Tibial nerve (tissue), 4 donors: ENCODE measurements around the gene SENP1. TPM values are rescaled to one million over a fixed set of nuclear protein-coding genes. Genes with fewer than 3 reads are reported as not detected.

ENCODE experiments used
- DNase-seq, 2 donors: peaks; one replicate each; pipeline ENCODE4 v3.0.0-alpha.2; 2019; ENCODE audit warnings: low spot score in 2 of 2
- H3K27ac ChIP-seq, 4 donors: fragments of 200-600 bp; sonication (generic) in 3 of 4; one replicate each; pipeline ENCODE4 v1.5.1; 2017 to 2019; ENCODE audit warnings: mild to moderate bottlenecking in 1 of 4
- H3K27me3 ChIP-seq, 2 donors: fragments of 200-600 bp; sonication (generic) in 1 of 2; one replicate each; pipeline versions ENCODE4 v1.5.1 to v1.6.0; 2017 to 2019
- H3K36me3 ChIP-seq, 3 donors: fragments of 200-600 bp; sonication (generic); one replicate each; pipeline ENCODE4 v1.5.1; 2018 to 2019
- H3K4me1 ChIP-seq, 4 donors: fragments of 200-600 bp; sonication (generic) in 3 of 4; one replicate each; pipeline ENCODE4 v1.5.1; 2017 to 2019
- H3K4me3 ChIP-seq, 4 donors: fragments of 200-600 bp; sonication (generic) in 3 of 4; one replicate each; pipeline ENCODE4 v1.5.1; 2017 to 2019; ENCODE audit warnings: mild to moderate bottlenecking in 1 of 4, moderate library complexity in 1 of 4
- H3K9me3 ChIP-seq, 4 donors: fragments of 200-600 bp; sonication (generic) in 3 of 4; one replicate each; pipeline ENCODE4 v1.5.1; 2017 to 2019
- EP300 ChIP-seq, 2 donors: sonication (generic); formaldehyde crosslinking; IDR thresholded peaks; one replicate each; pipeline ENCODE4 v1.6.1; 2017; ENCODE audit warnings: antibody characterized with exemption in 2 of 2, mild to moderate bottlenecking in 1 of 2
- POLR2A ChIP-seq, 2 donors: fragments of 450-650 bp; IDR thresholded peaks; one replicate each; pipeline ENCODE4 v1.6.1; 2017; ENCODE audit warnings: antibody characterized with exemption in 2 of 2, mild to moderate bottlenecking in 2 of 2, moderate library complexity in 2 of 2
- WGBS, 2 donors: methylation state at CpG; one replicate each; pipeline ENCODE4 v1.1.5; 2018; 5-methylcytosine and 5-hydroxymethylcytosine counted together
- total RNA-seq, 4 donors: library from RNA; depleted of rRNA; stranded (reverse); fragments of >200 nt; gene quantifications; one replicate each; pipeline ENCODE4 v1.1.0, GENCODE V29; 2016
- TF ChIP-seq, protein P1 (sequence below), 5 experiments: fragments of 200-600 bp in 3 of 5; fragments of 450-650 bp in 2 of 5; sonication (generic) in 3 of 5; IDR thresholded peaks; one replicate each; pipeline ENCODE4 v1.5.1; 2016 to 2019; ENCODE audit warnings: antibody characterized with exemption in 5 of 5, mild to moderate bottlenecking in 3 of 5, moderate library complexity in 2 of 5

The SENP1 gene
- total RNA-seq, 4 donors from 2014 or later = 14.7 to 40.0 (median 21.1) TPM

DNA sequence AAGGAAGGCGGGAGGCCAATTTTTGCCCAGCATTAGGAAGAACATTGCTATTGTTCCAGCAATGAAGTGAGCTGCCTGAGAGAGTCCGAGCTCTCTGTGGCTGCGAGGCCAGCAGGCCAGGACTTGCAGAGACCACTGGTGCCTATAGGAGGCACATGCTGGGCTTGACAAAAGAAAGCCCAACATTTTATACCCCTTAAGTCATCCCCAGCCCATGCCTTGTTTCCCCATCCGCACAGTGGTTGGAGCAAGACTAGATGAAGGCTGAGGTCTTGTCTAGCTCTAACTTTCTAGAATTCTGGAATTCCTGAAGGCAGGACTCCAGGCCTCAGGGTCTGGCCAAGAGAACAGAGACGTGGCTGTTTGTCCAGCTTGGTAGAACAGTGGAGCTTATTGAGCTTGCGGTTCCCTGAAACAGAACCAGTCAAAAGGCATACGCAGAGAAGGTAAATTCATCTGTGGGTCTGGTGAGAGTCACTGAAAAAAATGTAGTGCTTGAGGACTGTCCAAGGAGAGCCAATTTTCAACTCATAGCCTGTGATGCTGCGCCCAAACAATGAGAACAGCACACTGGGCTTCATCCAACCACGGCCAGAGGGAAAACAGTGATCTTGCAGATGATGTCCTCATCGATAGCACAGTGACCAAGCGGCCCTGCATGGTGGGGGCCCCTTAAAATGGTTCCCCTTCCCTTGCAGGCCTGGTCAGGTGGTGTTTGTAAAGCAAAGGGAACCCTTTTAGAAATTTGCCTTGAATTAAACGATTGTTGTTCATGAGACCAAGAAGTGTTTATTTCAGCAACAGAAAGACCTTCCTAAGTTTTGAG is 74.5 kb downstream of the SENP1 start:
- DNase-seq = no peak
- TF ChIP-seq EP300 (IDR thresholded peaks at IDR 0.05) (no peak), POLR2A (IDR thresholded peaks at IDR 0.05) (no peak)
- TF ChIP-seq, protein P1, sequence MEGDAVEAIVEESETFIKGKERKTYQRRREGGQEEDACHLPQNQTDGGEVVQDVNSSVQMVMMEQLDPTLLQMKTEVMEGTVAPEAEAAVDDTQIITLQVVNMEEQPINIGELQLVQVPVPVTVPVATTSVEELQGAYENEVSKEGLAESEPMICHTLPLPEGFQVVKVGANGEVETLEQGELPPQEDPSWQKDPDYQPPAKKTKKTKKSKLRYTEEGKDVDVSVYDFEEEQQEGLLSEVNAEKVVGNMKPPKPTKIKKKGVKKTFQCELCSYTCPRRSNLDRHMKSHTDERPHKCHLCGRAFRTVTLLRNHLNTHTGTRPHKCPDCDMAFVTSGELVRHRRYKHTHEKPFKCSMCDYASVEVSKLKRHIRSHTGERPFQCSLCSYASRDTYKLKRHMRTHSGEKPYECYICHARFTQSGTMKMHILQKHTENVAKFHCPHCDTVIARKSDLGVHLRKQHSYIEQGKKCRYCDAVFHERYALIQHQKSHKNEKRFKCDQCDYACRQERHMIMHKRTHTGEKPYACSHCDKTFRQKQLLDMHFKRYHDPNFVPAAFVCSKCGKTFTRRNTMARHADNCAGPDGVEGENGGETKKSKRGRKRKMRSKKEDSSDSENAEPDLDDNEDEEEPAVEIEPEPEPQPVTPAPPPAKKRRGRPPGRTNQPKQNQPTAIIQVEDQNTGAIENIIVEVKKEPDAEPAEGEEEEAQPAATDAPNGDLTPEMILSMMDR (IDR thresholded peaks at IDR 0.05) = no peak
- H3K36me3 ChIP-seq = no peaks in the 10 kb centered on the region
- no peaks in the 10 kb centered on the region for H3K4me1 ChIP-seq
- H3K27me3 ChIP-seq = no peaks in the 10 kb centered on the region
- H3K4me3 ChIP-seq = no peak overlapping the region
- 60 to 68% methylated on average over 12 of the region's 12 CpGs for WGBS, 2 donors
- H3K27ac ChIP-seq = no peak overlapping the region
- no peaks in the 10 kb centered on the region for H3K9me3 ChIP-seq

DNA sequence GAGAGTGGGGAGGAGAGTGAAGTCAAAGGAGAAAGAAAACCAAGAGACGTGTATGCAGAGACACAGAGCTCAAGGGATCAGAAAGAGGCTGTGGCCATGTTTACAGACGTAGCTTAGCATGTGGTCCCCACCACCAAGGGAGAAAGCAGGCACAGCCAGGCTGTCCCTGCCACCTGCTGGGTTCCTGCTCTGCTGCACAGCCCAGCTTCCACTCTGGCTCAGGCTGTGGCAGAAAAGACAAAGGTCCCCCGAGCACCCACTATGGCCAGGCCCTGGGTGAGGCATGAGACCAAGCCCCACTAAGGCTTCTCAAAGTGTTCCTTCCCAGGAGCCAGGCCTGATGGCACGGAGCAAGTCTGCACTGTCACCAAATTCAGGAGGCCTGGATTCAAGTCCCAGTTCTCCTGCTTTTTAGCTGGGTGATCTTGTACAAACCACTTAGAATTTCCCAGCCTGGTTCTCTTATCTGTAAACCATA is 75.7 kb downstream of the SENP1 start:
- no peaks in the 10 kb centered on the region for H3K4me1 ChIP-seq
- no peaks in the 10 kb centered on the region for H3K9me3 ChIP-seq
- 74 to 81% methylated on average over 4 of the region's 4 CpGs for WGBS, 2 donors
- no peaks in the 10 kb centered on the region for H3K36me3 ChIP-seq
- TF ChIP-seq EP300 (IDR thresholded peaks at IDR 0.05) (no peak), POLR2A (IDR thresholded peaks at IDR 0.05) (no peak)
- TF ChIP-seq, protein P1 (IDR thresholded peaks at IDR 0.05) = no peak
- no peak for DNase-seq
- no peaks in the 10 kb centered on the region for H3K27me3 ChIP-seq
- H3K27ac ChIP-seq = no peak overlapping the region
- H3K4me3 ChIP-seq = no peak overlapping the region

DNA sequence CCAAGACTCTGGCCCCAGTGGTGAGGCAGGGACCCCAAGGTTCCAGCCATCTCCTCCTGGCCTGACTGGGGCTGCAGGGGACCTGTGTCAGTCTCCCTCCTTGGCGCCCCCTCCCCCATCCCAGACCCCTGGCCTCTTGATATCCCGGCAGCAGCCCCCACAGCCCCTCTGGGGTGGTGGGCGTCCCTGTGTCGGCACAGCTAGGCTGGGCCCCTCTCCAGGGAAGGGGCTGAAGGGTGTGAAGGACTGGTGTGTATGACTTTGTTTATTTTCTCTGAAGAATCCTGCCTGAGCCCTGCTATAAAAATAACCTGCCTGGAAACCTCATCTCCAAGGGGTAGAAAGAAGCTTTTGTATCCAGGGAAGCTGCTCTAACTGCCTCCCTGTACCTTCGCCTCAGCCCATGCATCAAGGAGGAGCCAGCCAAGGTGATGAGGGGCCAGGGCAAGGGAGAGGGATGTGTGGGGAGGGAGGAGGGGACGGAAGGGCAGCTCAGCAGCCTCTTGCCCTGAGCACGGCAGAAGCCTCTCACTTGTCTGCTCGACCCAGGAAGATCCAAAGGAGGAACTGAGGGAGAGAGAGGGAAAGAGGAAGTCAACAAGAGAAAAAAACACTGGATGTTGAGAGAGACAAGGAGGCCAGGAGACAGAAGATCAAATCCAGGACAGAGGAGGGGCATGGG is 76.2 kb downstream of the SENP1 start:
- H3K36me3 ChIP-seq = no peaks in the 10 kb centered on the region
- H3K9me3 ChIP-seq = no peaks in the 10 kb centered on the region
- TF ChIP-seq POLR2A (IDR thresholded peaks at IDR 0.05) (no peak), EP300 (IDR thresholded peaks at IDR 0.05) (no peak)
- TF ChIP-seq, protein P1 (IDR thresholded peaks at IDR 0.05) = no peak
- no peak overlapping the region for H3K4me3 ChIP-seq
- WGBS, 2 donors = 52 to 63% methylated on average over 4 to 8 of the region's 8 CpGs
- H3K27me3 ChIP-seq = no peaks in the 10 kb centered on the region
- no peaks in the 10 kb centered on the region for H3K4me1 ChIP-seq
- no peak for DNase-seq
- H3K27ac ChIP-seq = no peak overlapping the region

DNA sequence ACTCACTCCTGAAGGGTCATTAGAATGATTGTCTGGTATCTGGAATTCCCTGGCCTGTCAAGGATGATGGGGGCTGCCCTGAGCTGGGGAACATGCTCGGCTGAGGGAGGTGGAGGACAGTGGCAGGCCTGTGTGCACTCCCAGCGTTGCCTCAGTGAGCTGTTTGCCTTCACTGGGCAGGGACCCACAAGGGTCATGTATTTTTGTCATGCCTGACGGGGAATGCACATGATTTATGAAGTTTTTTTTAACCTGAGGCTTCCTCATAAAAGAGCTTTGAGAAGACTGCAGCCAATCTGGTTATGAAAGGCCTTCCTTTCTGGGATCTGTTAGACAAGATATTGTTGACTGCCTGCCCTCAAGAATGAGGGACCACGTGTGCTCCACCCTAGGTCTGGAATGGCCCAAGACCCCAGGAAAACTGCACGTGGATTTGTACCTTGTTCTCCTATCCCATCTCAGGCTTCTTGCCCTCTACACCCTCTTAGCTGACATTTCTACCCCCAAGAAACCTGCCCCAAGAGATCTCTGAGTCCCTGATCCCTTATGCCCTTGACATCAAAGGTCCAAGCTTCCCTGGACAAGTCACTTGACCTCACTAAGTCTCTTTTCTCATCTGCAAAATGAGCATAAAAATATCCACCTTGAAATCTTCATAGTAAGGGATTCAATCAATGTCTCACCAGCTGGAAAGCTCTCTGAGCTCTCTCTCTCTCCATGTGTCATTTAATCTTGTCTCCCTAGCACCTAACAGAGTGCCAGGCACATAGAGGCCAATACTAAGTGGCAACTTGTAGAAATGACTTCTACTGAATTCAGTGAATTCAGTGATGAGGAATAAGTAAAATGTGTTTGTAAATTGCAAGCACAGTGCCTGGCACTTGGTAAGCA is 77.1 kb downstream of the SENP1 start:
- H3K27me3 ChIP-seq = no peaks in the 10 kb centered on the region
- H3K9me3 ChIP-seq = no peaks in the 10 kb centered on the region
- no peaks in the 10 kb centered on the region for H3K4me1 ChIP-seq
- no peak overlapping the region for H3K4me3 ChIP-seq
- no peaks in the 10 kb centered on the region for H3K36me3 ChIP-seq
- H3K27ac ChIP-seq = no peak overlapping the region
- no peak for DNase-seq
- 39 to 51% methylated on average over 5 of the region's 5 CpGs for WGBS, 2 donors
- TF ChIP-seq, protein P1 (IDR thresholded peaks at IDR 0.05) = no peak
- TF ChIP-seq EP300 (IDR thresholded peaks at IDR 0.05) = no peak
